Parathyroid adenoma (tissue), 2 donors: Measurements from ENCODE around the gene PKN2.

Source experiments
- H2AFZ ChIP-seq: fragments of 300-600 bp; sonication (generic); one replicate; pipeline ENCODE4 v1.7.0; 2017; ENCODE audit warnings: antibody characterized with exemption, mild to moderate bottlenecking
- H3K27ac ChIP-seq: fragments of 300-600 bp; sonication (generic); one replicate; pipeline ENCODE4 v1.7.0; 2017
- H3K27me3 ChIP-seq: fragments of 300-600 bp; sonication (generic); one replicate; pipeline ENCODE4 v1.7.0; 2017; ENCODE audit warnings: low read length; ENCODE audit not compliant: control insufficient read depth, insufficient read depth
- H3K36me3 ChIP-seq: fragments of 300-600 bp; sonication (generic); one replicate; pipeline ENCODE4 v1.7.0; 2017; ENCODE audit warnings: low read length; ENCODE audit not compliant: control insufficient read depth, insufficient read depth
- H3K4me1 ChIP-seq: fragments of 300-600 bp; sonication (generic); one replicate; pipeline ENCODE4 v1.7.0; 2017; ENCODE audit warnings: control low read depth
- H3K4me2 ChIP-seq: fragments of 300-600 bp; sonication (generic); one replicate; pipeline ENCODE4 v1.7.0; 2017; ENCODE audit warnings: low read length
- H3K4me3 ChIP-seq: fragments of 300-600 bp; sonication (generic); one replicate; pipeline ENCODE4 v1.7.0; 2017; ENCODE audit warnings: low read depth, low read length
- H3K79me2 ChIP-seq: fragments of 300-600 bp; sonication (generic); one replicate; pipeline ENCODE4 v1.7.0; 2017; ENCODE audit warnings: control low read depth
- H3K9ac ChIP-seq: fragments of 300-600 bp; sonication (generic); one replicate; pipeline ENCODE4 v1.7.0; 2017; ENCODE audit warnings: mild to moderate bottlenecking
- H3K9me3 ChIP-seq: fragments of 300-600 bp; sonication (generic); one replicate; pipeline ENCODE4 v1.7.0; 2017; ENCODE audit warnings: low read length; ENCODE audit not compliant: control insufficient read depth
- CTCF ChIP-seq: fragments of 300-600 bp; sonication (generic); IDR thresholded peaks from one replicate; pipeline ENCODE4 v1.7.0; 2017; ENCODE audit warnings: antibody characterized with exemption, mild to moderate bottlenecking
- donor health status: primary hyperparathyroidism.

Gene PKN2

GRCh38 chr1:88659552-88659951 lies 24.5 kb upstream of the PKN2 start:
- no peak overlapping the region for H3K4me3 ChIP-seq
- H3K27me3 ChIP-seq = no peaks in the 10 kb centered on the region
- H3K36me3 ChIP-seq = no peaks in the 10 kb centered on the region
- H3K4me1 ChIP-seq = no peaks in the 10 kb centered on the region
- no peak overlapping the region for H3K4me2 ChIP-seq
- H3K79me2 ChIP-seq = no peaks in the 10 kb centered on the region
- no peak overlapping the region for H2AFZ ChIP-seq
- no peak overlapping the region for H3K27ac ChIP-seq
- no peak overlapping the region for H3K9ac ChIP-seq
- no peak for TF ChIP-seq CTCF
- H3K9me3 ChIP-seq = no peaks in the 10 kb centered on the region

GRCh38 chr1:88661188-88661587 lies 22.9 kb upstream of the PKN2 start:
- no peaks in the 10 kb centered on the region for H3K79me2 ChIP-seq
- H3K4me1 ChIP-seq = no peaks in the 10 kb centered on the region
- H3K4me3 ChIP-seq = no peak overlapping the region
- no peak overlapping the region for H3K27ac ChIP-seq
- H3K4me2 ChIP-seq = no peak overlapping the region
- TF ChIP-seq CTCF = no peak
- no peaks in the 10 kb centered on the region for H3K9me3 ChIP-seq
- H3K36me3 ChIP-seq = no peaks in the 10 kb centered on the region
- H3K9ac ChIP-seq = no peak overlapping the region
- no peaks in the 10 kb centered on the region for H3K27me3 ChIP-seq
- H2AFZ ChIP-seq = no peak overlapping the region

GRCh38 chr1:88661951-88662699 lies 21.9 kb upstream of the PKN2 start:
- no peaks in the 10 kb centered on the region for H3K9me3 ChIP-seq
- no peak for TF ChIP-seq CTCF
- no peak overlapping the region for H3K4me3 ChIP-seq
- no peaks in the 10 kb centered on the region for H3K36me3 ChIP-seq
- no peaks in the 10 kb centered on the region for H3K27me3 ChIP-seq
- H3K9ac ChIP-seq = no peak overlapping the region
- no peak overlapping the region for H3K27ac ChIP-seq
- no peaks in the 10 kb centered on the region for H3K79me2 ChIP-seq
- H3K4me1 ChIP-seq = no peaks in the 10 kb centered on the region
- no peak overlapping the region for H3K4me2 ChIP-seq
- no peak overlapping the region for H2AFZ ChIP-seq

- Histone ChIP-seq H3K4me2 (no peak overlapping the region), H3K36me3 (no peaks in the 10 kb centered on the region), H3K4me3 (no peak overlapping the region), H3K79me2 (no peaks in the 10 kb centered on the region), H3K27ac (no peak overlapping the region), H2AFZ (no peak overlapping the region), H3K9ac (no peak overlapping the region), H3K4me1 (no peaks in the 10 kb centered on the region), H3K9me3 (no peaks in the 10 kb centered on the region), H3K27me3 (no peaks in the 10 kb centered on the region)
- TF ChIP-seq CTCF = no peak
Observed at GRCh38 chr1:88662723-88663122, 21.4 kb upstream of the PKN2 start.

- no peaks in the 10 kb centered on the region for H3K9me3 ChIP-seq
- no peak overlapping the region for H3K27ac ChIP-seq
- TF ChIP-seq CTCF = no peak
- no peak overlapping the region for H3K4me3 ChIP-seq
- H3K4me1 ChIP-seq = no peaks in the 10 kb centered on the region
- H2AFZ ChIP-seq = no peak overlapping the region
- H3K27me3 ChIP-seq = no peaks in the 10 kb centered on the region
- H3K36me3 ChIP-seq = no peaks in the 10 kb centered on the region
- H3K4me2 ChIP-seq = no peak overlapping the region
- no peaks in the 10 kb centered on the region for H3K79me2 ChIP-seq
- no peak overlapping the region for H3K9ac ChIP-seq
Observed at GRCh38 chr1:88668405-88668804, 15.7 kb upstream of the PKN2 start.
